GM21367 (cell line): ENCODE results near the gene OR8I2.
"Not testable (repeated sequence)": the region's sequence is repeated elsewhere in the genome, so short reads cannot be mapped to it uniquely, and the experiment has no call there.

ENCODE experiments used
- ATAC-seq: cut with Tn5 transposase; IDR thresholded peaks from one replicate; pipeline ENCODE4 v1.9.1; 2021; ENCODE audit not compliant: unreplicated experiment

OR8I2 gene

DNA sequence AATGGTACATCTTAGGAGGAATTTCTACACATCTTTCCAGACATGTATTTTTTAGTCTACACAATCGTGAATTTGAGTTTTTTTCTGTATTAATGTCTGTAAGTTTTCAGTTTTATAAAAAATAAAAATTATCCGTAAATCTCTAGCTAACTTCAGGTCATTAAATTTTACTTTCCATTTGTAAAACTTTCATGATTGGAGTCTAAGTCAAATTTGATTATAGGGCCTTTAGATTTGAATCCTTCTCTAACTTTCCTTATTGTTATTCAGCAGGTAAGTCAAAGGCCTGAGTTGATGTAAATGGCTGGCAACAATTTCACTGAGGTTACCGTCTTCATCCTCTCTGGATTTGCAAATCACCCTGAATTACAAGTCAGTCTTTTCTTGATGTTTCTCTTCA, at the start of gene OR8I2:
TSS of gene OR8I2 (plus strand) at position 301 of the 400 bp plus-strand sequence. CDS start at position 301, 0 bp downstream.
- no peak for ATAC-seq

DNA sequence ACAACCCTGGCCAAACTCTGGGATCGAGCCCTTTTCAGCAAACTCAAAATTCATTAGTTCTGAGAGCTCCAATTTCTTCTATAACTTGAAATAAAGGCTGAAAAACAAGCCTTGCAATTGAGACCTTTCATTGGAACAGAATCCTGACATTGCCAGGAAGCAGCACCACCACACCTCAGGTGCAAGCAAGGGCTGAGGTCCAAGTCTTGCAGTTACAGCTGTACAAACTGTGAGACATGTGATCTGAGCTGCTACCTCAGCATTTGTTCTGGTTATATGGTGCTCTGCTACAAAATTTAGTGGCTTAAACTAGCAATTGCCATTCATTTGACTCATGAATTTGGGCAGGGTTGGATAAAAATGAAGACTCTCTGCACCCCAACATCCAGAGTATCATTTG, 47.6 kb upstream of the OR8I2 start:
- no peak for ATAC-seq

DNA sequence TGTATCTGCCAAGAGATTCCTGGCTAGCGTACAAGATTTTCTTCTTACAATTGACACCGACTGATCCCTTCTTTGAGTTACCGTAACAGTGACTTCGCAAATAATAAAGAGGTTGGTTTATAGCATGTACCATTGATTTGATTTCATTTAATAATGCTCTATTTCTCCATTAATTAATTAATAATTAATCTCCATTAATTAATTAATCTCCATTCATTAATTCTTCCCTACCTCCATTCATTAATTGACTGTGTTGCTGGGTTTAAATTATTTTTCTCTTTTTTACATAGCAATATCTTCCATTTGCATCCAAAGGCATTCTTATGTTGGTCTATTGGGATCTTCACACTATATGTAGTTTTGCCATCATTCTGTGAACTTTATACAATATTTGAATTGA, 44.6 kb upstream of the OR8I2 start:
- ATAC-seq: no peak

DNA sequence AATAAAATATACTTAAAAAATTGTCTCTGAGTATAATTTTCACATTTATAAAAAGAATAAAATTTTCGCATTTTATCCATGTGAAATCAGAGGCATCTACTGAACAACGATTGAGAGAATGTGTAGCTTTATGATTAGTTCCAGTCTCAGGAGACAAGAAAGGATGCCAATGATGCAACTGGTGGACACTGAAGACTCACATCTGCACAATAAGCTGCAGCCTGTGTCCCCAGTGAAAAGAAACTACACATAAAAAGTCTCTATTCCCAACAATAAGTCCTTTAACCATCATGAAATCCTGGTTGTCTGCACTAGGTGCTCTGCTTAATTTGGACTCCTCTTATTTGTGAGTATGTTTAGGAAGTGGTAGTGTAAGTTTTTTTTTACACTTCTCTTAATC, 43.6 kb upstream of the OR8I2 start:
- ATAC-seq: no peak

DNA sequence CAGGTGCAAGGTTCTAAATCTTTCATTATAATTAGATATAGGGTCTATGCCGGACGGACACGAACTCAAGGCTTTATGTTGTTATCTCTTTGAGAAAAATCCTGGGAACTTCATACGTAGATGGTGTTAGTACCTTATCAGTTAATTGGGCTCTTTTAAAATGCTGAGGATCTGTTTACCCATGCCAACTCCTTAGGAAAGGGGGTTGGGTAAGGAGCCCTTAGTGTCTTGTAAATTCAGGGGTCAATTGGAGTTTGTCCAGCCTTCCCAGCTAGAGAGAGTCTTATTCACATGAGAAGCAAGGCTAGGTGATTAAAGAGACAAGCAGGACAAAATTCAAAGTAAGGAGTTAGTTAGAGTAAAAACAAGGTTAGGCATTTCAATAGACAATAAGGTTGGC, 36.7 kb upstream of the OR8I2 start:
- not testable (repeated sequence) for ATAC-seq

DNA sequence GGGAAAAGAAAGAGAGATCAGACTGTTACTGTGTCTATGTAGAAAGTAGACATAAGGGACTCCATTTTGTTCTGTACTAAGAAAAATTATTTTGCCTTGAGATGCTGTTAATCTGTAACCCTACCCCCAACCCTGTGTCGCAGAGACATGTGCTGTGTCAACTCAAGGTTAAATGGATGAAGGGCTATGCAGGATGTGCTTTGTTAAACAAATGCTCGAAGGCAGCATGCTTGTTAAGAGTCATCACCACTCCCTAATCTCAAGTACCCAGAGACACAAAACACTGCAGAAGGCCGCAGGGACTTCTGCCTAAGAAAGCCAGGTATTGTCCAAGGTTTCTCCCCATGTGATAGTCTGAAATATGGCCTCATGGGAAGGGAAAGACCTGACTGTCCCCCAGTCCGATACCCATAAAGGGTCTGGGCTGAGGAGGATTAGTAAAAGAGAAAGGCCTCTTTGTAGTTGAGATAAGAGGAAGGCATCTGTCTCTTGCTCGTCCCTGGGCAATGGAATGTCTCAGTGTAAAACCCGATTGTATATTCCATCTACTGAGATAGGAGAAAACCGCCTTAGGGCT, 35.4 kb upstream of the OR8I2 start:
- not testable (repeated sequence) for ATAC-seq

DNA sequence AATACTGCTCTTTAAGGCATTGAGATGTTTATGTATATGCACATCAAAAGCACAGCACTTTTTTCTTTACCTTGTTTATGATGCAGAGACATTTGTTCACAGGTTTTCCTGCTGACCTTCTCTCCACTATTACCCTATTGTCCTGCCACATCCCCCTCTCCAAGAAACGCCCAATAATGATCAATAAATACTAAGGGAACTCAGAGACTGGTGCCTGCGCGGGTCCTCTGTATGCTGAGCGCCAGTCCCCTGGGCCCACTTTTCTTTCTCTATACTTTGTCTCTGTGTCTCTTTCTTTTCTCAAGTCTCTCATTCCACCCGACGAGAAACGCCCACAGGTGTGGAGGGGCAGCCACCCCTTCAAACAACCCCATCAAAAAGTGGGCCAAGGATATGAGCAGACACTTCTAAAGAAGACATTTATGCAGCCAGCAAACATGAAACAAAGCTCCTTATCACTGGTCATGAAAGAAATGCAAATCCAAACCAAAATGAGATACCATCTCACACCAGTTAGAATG, 34.8 kb upstream of the OR8I2 start:
- ATAC-seq: not testable (repeated sequence)

DNA sequence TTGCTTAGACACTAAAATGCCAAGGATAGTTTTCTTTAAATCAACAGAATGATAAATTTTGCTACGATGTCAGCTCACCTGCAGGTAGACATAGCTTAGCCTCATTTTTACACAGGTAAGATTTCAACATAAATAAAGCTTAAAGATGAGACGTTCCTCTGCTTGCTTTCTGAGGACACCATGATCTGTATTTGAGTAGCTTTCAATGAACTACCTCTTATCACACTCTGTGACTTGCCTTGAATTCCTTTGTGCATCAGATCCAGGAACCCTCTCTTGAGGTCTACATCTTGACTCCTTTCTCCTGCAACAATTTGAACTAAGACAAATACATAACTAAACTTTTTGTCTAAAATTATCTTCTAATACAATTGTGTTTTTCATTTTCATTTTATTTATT, 26.1 kb upstream of the OR8I2 start:
- ATAC-seq: no peak

DNA sequence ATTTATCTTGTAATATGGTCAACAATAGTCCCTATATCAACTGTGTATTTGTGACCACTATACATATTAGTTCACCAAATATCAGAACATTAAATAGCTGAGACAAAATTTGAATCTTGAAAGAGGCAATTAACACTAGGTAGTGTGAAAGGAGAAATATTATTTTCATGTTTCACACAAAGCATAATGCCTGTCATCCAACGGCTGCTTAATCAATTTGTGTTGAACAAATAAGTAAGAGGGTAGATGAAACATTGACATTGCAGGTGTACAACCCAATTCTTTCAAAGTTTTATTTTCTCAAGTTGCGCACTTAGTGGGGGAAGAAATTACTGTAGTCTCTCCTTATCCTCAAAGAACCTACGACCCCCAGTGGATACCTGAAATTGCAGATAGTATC, 3.4 kb upstream of the OR8I2 start:
- no peak for ATAC-seq

DNA sequence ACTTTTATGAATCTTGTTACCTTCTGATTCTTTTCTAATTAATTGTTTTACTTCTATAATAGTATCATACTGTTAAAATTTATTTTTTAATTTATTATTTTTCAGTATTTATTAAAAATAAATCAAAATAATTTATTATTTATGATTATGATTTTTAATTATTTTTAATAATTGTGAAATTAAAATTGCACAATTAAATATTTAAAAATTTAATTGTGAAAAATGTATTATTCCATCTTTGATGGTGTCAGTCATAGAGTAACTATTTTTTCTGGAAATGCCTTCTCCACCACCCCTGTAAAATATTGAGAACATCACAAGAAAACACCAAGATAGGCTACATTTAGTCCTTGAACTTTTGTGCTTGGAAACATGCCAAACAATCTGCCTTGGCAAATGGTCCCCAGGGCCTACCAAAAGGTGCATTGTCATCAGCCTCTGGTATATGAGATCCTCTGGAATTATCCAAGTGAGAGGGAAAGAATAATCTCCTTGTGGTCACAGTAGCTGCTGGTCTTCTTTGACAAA, 10.2 kb downstream of the OR8I2 start, which contains the start of gene OR8H2:
TSS of gene OR8H2 (plus strand) at position 478 of the 528 bp plus-strand sequence. CDS start 1,356 bp downstream, outside the sequence.
- ATAC-seq: no peak

DNA sequence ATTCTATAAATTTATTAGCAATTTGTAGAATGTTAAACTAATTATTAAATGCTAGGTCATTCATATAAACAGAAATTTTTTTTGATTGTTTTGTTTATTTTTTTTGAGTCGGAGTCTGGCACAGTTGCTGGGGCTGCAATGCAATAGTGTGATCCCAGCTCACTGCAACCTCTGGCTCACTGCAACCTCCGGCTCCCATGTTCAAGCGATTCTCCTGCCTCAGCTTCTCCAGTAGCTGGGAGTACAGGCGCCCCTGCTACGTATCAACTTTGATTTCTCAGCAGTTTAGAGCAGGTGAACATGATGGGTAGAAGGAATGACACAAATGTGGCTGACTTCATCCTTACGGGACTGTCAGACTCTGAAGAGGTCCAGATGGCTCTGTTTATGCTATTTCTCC, 29.0 kb downstream of the OR8I2 start, which contains the start of gene OR8H3:
TSS of gene OR8H3 (plus strand) at position 301 of the 400 bp plus-strand sequence. CDS start at position 301, 0 bp downstream.
- ATAC-seq: no peak

DNA sequence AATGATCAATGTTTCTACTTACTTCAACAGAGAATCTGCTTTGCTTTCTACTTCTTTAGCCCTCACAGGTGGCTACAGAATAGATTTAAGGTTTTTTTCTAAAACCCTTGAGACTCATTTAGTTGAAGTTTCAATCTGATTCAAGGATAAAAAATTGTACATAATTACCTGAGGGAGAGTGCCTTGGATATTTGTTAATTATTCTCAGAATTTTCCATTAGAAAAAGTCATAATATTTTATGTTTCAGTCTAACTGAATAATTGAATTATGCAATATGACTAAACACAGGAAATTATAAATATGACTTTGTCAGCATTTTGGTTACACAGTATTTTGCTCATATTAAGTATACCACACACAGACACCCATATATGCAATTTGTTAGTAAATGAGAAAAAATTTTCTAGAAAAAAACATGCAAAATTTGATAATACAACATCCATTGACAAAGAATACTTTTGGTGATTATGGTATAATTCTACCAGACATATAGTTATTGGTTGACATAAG, 47.1 kb downstream of the OR8I2 start, which contains the start of gene OR8J3:
TSS of gene OR8J3 (minus strand) at position 51 of the 511 bp plus-strand sequence. CDS start 2,483 bp downstream, outside the sequence.
- ATAC-seq: no peak

DNA sequence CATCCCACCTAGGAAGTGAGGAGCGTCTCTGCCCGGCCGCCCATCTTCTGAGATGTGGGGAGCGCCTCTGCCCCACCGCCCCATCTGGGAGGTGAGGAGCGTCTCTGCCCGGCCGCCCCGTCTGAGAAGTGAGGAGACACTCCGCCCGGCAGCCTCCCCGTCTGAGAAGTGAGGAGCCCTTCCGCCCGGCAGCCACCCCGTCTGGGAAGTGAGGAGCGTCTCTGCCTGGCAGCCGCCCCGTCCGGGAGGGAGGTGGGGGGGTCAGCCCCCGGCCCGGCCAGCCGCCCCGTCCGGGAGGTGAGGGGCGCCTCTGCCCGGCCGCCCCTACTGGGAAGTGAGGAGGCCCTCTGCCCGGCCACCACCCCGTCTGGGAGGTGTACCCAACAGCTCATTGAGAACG, 50.6 kb downstream of the OR8I2 start:
- ATAC-seq: not testable (repeated sequence)
